Endodermal cell (in vitro differentiated cells): ENCODE results near the gene CLEC11A. TPM values are rescaled to one million over a fixed set of nuclear protein-coding genes. Genes with fewer than 3 reads are reported as not detected.

Experiments used
- DNase-seq: peaks from one replicate; pipeline ENCODE4 v3.0.0-alpha.2; 2017
- H3K27ac ChIP-seq: 2 replicates; pipeline ENCODE4 v1.5.1; 2013; ENCODE audit warnings: mild to moderate bottlenecking, low read depth, low read length, moderate library complexity
- H3K27me3 ChIP-seq: 2 replicates; pipeline ENCODE4 v1.6.1; 2013; ENCODE audit warnings: mild to moderate bottlenecking, low read length, moderate library complexity; ENCODE audit not compliant: insufficient read depth, control insufficient read depth, poor library complexity, severe bottlenecking
- H3K36me3 ChIP-seq: 2 replicates; pipeline ENCODE4 v1.7.0; 2013; ENCODE audit warnings: mild to moderate bottlenecking, low read length, moderate library complexity; ENCODE audit not compliant: control insufficient read depth, insufficient read depth
- H3K4me1 ChIP-seq: one replicate; pipeline ENCODE4 v1.7.0; 2013; ENCODE audit warnings: low read length; ENCODE audit not compliant: control insufficient read depth, insufficient read depth
- H3K4me3 ChIP-seq: 2 replicates; pipeline ENCODE4 v1.5.1; 2013; ENCODE audit warnings: mild to moderate bottlenecking, low read length, moderate library complexity
- H3K9ac ChIP-seq: 2 replicates; pipeline ENCODE4 v1.6.1; 2013; ENCODE audit warnings: mild to moderate bottlenecking, low read length, moderate library complexity; ENCODE audit not compliant: poor library complexity, severe bottlenecking; ENCODE audit errors: extremely low read depth
- H3K9me3 ChIP-seq: 2 replicates; pipeline ENCODE4 v1.6.1; 2013; ENCODE audit warnings: mild to moderate bottlenecking, low read length, moderate library complexity; ENCODE audit not compliant: control insufficient read depth
- H3K27ac Mint-ChIP-seq: 2 replicates; pipeline ENCODE4 v1.8.0; 2020; ENCODE audit warnings: mixed read lengths
- H3K27me3 Mint-ChIP-seq: 2 replicates; pipeline ENCODE4 v1.8.0; 2021; ENCODE audit warnings: mild to moderate bottlenecking, mixed read lengths; ENCODE audit not compliant: insufficient read depth
- H3K36me3 Mint-ChIP-seq: 2 replicates; pipeline ENCODE4 v1.8.0; 2020; ENCODE audit warnings: low read depth, mixed read lengths
- H3K4me1 Mint-ChIP-seq: 2 replicates; pipeline ENCODE4 v1.8.0; 2020; ENCODE audit warnings: mixed read lengths
- H3K4me3 Mint-ChIP-seq: 2 replicates; pipeline ENCODE4 v1.8.0; 2020; ENCODE audit warnings: mild to moderate bottlenecking, moderate library complexity, mixed read lengths
- H3K9me3 Mint-ChIP-seq: 2 replicates; pipeline ENCODE4 v1.8.0; 2020; ENCODE audit warnings: mild to moderate bottlenecking, mixed read lengths
- whole genome bisulfite sequencing, 2 experiments: methylation state at CpG; one replicate each; pipeline versions ENCODE4 v1.1.5 to v1.1.7; 2013; ENCODE audit warnings: missing lambda C conversion rate in 2 of 2, mixed read lengths in 1 of 2; ENCODE audit not compliant: insufficient coverage in 1 of 2, insufficient read length in 1 of 2; 5-methylcytosine and 5-hydroxymethylcytosine counted together
- total RNA-seq, 2 donors: library from RNA; stranded (reverse); fragmentation: NEBNext Ultra II Directional in 1 of 2; extraction: Animal tissue kit (Norgen Biotek cat#: 25700) in 1 of 2; gene quantifications; 2 replicates in 1 of 2; 3 replicates in 1 of 2; pipeline ENCODE4 v1.2.1, GENCODE V29; 2021
- TF ChIP-seq, protein P1 (sequence below): fragments of 200-600 bp; sonication (generic); conservative IDR thresholded peaks from 2 replicates; pipeline ENCODE4 v1.5.0; 2021; ENCODE audit warnings: antibody characterized with exemption, mild to moderate bottlenecking

CLEC11A gene
- total RNA-seq, 2 donors from 2014 or later, result 4.0 to 6.2 TPM

DNA sequence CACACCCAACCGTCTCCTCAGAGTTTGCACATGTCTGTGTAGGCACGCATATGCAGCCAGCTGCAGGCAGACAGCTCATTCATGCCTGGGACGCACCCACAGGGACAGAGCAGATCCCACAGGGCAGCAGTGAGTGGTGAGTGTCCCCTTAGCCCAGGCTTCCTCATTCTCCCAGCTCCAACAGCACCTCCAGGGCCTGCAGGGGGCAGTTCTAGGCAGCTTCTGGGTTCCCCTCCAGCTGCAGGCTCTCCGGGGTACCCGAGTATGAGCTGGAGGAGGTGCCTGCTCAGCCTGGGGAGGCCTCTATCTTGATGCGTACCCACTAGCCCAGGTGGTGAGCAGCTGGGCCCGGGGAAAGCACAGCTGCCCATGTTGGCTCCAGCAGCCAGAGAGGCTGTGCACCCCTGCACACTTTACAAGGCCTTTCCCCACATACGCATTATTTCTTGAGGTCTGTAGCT, 2.2 kb upstream of the CLEC11A start:
- Mint-ChIP-seq H3K9me3 (no peaks in the 10 kb centered on the region), H3K4me1 (peaks cover 7% of the 10 kb centered on the region), H3K4me3 (peak overlapping the region; percentile 48), H3K36me3 (no peaks in the 10 kb centered on the region), H3K27ac (no peak overlapping the region), H3K27me3 (peaks cover 77% of the 10 kb centered on the region)
- Histone ChIP-seq H3K4me3 (no peak overlapping the region), H3K4me1 (no peaks in the 10 kb centered on the region), H3K27me3 (peaks cover 18% of the 10 kb centered on the region), H3K36me3 (no peaks in the 10 kb centered on the region), H3K9me3 (no peaks in the 10 kb centered on the region), H3K9ac (no peak overlapping the region), H3K27ac (peak overlapping the region; percentile 38)
- TF ChIP-seq, protein P1, sequence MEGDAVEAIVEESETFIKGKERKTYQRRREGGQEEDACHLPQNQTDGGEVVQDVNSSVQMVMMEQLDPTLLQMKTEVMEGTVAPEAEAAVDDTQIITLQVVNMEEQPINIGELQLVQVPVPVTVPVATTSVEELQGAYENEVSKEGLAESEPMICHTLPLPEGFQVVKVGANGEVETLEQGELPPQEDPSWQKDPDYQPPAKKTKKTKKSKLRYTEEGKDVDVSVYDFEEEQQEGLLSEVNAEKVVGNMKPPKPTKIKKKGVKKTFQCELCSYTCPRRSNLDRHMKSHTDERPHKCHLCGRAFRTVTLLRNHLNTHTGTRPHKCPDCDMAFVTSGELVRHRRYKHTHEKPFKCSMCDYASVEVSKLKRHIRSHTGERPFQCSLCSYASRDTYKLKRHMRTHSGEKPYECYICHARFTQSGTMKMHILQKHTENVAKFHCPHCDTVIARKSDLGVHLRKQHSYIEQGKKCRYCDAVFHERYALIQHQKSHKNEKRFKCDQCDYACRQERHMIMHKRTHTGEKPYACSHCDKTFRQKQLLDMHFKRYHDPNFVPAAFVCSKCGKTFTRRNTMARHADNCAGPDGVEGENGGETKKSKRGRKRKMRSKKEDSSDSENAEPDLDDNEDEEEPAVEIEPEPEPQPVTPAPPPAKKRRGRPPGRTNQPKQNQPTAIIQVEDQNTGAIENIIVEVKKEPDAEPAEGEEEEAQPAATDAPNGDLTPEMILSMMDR, result peak; percentile 13
- DNase-seq, result peak; percentile 71
- 81 to 88% methylated on average over 4 to 8 of the region's 8 CpGs for WGBS, 2 experiments

DNA sequence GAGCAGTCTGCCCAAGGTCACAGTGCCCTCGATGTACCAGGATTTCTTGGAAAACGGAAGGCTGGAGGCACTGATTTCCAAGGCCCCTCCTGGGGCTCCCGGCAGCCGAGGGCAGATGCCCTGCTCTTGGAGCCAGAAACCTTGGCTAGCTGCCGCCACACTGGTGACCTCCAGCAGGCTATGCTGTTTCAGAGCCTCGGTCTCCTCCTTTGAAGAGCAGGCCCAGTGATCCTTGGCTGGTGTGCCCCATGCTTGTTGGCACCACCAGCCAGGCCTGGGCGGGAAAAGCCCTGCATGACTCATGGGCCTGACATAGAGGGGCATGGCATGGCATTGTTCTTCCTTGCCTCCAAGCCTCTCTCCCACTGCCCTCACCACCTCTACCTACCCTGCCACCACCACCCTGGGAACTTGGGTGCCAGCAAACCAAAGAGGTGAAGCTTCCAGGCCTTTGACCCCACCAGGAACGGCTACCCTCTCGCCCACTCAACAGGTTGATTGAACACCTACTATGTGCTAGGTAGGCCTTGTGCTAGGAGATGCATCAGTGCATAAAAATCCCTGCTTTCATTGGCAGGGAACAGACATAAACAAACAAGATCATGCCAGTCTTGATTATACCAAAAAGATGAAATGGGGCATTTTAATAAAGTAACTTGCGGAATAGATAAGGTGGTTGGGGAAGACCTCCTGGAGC, 1.6 kb upstream of the CLEC11A start:
- H3K9me3 ChIP-seq, result no peaks in the 10 kb centered on the region
- Mint-ChIP-seq H3K9me3 (no peaks in the 10 kb centered on the region), H3K27me3 (peaks cover 71% of the 10 kb centered on the region), H3K4me1 (peaks cover 7% of the 10 kb centered on the region), H3K27ac (no peak overlapping the region), H3K4me3 (no peak overlapping the region), H3K36me3 (no peaks in the 10 kb centered on the region)
- no peak overlapping the region for H3K27ac ChIP-seq
- H3K27me3 ChIP-seq, result peaks cover 18% of the 10 kb centered on the region
- TF ChIP-seq, protein P1, result no peak
- no peak for DNase-seq
- no peak overlapping the region for H3K4me3 ChIP-seq
- WGBS, 2 experiments, result 86 to 89% methylated on average over 9 to 10 of the region's 10 CpGs
- H3K9ac ChIP-seq, result no peak overlapping the region
- H3K36me3 ChIP-seq, result no peaks in the 10 kb centered on the region
- H3K4me1 ChIP-seq, result no peaks in the 10 kb centered on the region

DNA sequence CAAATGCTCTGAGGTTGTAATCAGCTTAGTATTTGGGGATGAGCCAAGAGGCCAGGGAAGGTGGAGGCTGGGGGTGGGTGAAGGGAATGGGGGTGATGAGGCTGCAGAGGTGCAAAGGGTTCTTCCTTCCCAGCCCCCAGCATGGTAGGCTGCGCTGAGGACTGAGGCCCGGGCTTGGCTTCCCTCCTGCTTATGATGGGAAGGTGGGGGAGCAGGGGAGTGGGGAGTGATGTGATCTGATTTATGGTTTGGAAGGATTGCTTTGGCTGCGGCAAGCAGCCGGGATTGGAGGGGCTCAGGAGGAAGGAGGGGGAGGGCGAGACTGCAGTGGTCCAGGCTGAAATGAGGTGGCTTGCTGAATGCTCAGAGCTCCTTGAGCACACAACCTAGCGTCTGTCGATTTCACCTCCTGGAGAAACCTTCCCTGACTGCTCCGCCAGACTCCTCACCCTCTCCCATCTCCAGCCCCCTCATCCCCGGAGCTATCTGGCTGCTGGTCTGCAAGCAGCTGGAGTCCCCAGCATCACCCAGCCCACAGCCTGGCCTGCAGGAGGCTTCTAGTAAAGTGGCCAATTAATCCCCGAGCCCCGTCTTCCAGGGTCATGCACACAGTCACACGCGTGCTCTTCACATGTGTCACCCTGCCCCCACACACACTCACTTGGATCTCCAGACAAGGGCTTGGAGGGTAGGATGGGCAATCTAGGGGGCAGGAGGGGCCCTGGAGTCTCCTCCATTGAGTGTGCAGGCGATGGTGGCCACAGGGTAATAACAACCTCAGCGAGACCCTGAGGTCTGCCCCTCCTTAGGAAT, 757 bp upstream of the CLEC11A start:
- no peaks in the 10 kb centered on the region for H3K9me3 ChIP-seq
- peaks cover 16% of the 10 kb centered on the region for H3K27me3 ChIP-seq
- DNase-seq, result no peak
- H3K36me3 Mint-ChIP-seq, result no peaks in the 10 kb centered on the region
- H3K9ac ChIP-seq, result no peak overlapping the region
- no peaks in the 10 kb centered on the region for H3K9me3 Mint-ChIP-seq
- H3K27ac ChIP-seq, result no peak overlapping the region
- H3K4me1 Mint-ChIP-seq, result peaks cover 7% of the 10 kb centered on the region
- H3K4me3 ChIP-seq, result no peak overlapping the region
- WGBS, 2 experiments, result 67 to 72% methylated on average over 6 to 15 of the region's 15 CpGs
- H3K4me1 ChIP-seq, result no peaks in the 10 kb centered on the region
- peaks cover 65% of the 10 kb centered on the region for H3K27me3 Mint-ChIP-seq
- TF ChIP-seq, protein P1, result no peak
- no peaks in the 10 kb centered on the region for H3K36me3 ChIP-seq
- H3K27ac Mint-ChIP-seq, result no peak overlapping the region
- H3K4me3 Mint-ChIP-seq, result peak overlapping the region; percentile 78
